Osteoblast (primary cell): Measurements from ENCODE around the gene NUAK2. TPM values are rescaled to one million over a fixed set of nuclear protein-coding genes. Genes with fewer than 3 reads are reported as not detected.

Experiments
- DNase-seq: peaks from one replicate; pipeline ENCODE4 v3.0.0; 2011; ENCODE audit warnings: low spot score, mixed read lengths; ENCODE audit not compliant: insufficient read length; ENCODE audit errors: missing footprints
- H2AFZ ChIP-seq: 2 replicates; pipeline ENCODE4 v1.6.0; 2011; ENCODE audit warnings: mild to moderate bottlenecking, low read length
- H3K27ac ChIP-seq: 2 replicates; pipeline ENCODE4 v1.5.1; 2011; ENCODE audit warnings: mild to moderate bottlenecking, low read depth, low read length, moderate library complexity
- H3K27me3 ChIP-seq: 2 replicates; pipeline ENCODE4 v1.6.0; 2012; ENCODE audit warnings: mild to moderate bottlenecking, control low read depth, inconsistent platforms, low read length, moderate library complexity; ENCODE audit not compliant: insufficient read depth
- H3K36me3 ChIP-seq: 2 replicates; pipeline ENCODE4 v1.5.1; 2011; ENCODE audit warnings: mild to moderate bottlenecking, low read length, control low read depth, moderate library complexity; ENCODE audit not compliant: insufficient read depth
- H3K4me1 ChIP-seq: 2 replicates; pipeline ENCODE4 v1.5.1; 2011; ENCODE audit warnings: mild to moderate bottlenecking, low read length, control low read depth, moderate library complexity; ENCODE audit not compliant: insufficient read depth
- H3K4me2 ChIP-seq: 2 replicates; pipeline ENCODE4 v1.6.0; 2011; ENCODE audit warnings: mild to moderate bottlenecking, low read length; ENCODE audit not compliant: insufficient read depth
- H3K4me3 ChIP-seq: fragments of 200-600 bp; sonication (generic); 3 replicates; pipeline ENCODE4 v1.5.1; 2012; ENCODE audit warnings: mild to moderate bottlenecking, low read length, inconsistent platforms; ENCODE audit not compliant: insufficient read depth
- H3K79me2 ChIP-seq: 2 replicates; pipeline ENCODE4 v1.6.0; 2012; ENCODE audit warnings: mild to moderate bottlenecking, low read length, control low read depth, inconsistent platforms; ENCODE audit not compliant: insufficient read depth
- H3K9me3 ChIP-seq: 2 replicates; pipeline ENCODE4 v1.5.1; 2011; ENCODE audit warnings: low read depth, low read length, control low read depth
- H4K20me1 ChIP-seq: 2 replicates; pipeline ENCODE4 v1.6.0; 2012; ENCODE audit warnings: mild to moderate bottlenecking, low read length, control low read depth; ENCODE audit not compliant: insufficient read depth
- CTCF ChIP-seq: IDR thresholded peaks from 2 replicates; pipeline ENCODE4 v1.5.1; 2011; ENCODE audit warnings: mild to moderate bottlenecking, low read depth, low read length, moderate library complexity; ENCODE audit errors: extremely low read depth
- total RNA-seq: library from RNA; depleted of rRNA; stranded (reverse); fragments of >200 nt; gene quantifications from 2 replicates; pipeline ENCODE4 v1.2.3, GENCODE V29; 2012

Gene NUAK2
- total RNA-seq, 1 donor, result 3.6 TPM

- H3K27me3 ChIP-seq, result no peaks in the 10 kb centered on the region
- peak overlapping the region; percentile 10 for H3K4me2 ChIP-seq
- H2AFZ ChIP-seq, result no peak overlapping the region
- peak overlapping the region; percentile 16 for H3K27ac ChIP-seq
- H3K9me3 ChIP-seq, result no peaks in the 10 kb centered on the region
- peaks cover 94% of the 10 kb centered on the region for H3K79me2 ChIP-seq
- H3K4me3 ChIP-seq, result no peak overlapping the region
- peaks cover 39% of the 10 kb centered on the region for H3K36me3 ChIP-seq
- H4K20me1 ChIP-seq, result peaks cover 37% of the 10 kb centered on the region
- no peak for DNase-seq
- TF ChIP-seq CTCF, result no peak
- H3K4me1 ChIP-seq, result peaks cover 33% of the 10 kb centered on the region
Measured at GRCh38 chr1:205313563-205314308, 7.8 kb downstream of the NUAK2 start.

DNA sequence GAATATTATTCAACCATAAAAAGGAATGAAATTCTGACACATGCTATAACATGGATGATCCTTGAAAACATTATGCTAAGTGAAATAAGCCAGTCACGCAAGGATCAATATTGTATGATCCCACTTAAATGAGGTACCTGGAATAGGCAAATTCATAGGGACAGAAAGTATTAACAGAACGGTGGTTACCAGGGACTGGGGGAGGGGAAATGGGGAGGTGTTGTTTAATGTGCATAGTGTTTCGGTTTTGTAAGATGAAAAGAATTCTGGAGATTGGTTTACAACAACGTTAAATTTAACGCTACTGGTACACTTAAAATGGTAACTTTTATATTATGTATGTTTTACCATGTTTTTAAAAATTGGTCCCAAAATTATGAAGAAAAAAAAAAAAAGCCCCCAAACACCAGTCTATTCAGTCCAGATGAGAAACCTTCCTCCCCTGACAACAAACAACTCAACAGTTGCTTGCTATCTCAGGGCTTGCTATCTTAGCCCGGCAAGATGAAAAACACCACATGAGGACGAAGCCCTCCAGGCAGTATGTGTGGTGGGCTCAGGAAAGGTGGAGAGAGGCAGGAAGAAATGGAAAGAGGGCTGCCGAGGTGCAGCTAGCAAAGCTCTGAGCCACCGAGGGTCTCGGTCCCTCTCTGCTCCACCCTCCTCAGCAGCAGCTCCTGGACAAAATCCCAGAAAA, 8.5 kb downstream of the NUAK2 start:
- Histone ChIP-seq H3K4me3 (no peak overlapping the region), H3K79me2 (peaks cover 90% of the 10 kb centered on the region), H3K36me3 (peaks cover 46% of the 10 kb centered on the region), H4K20me1 (peaks cover 32% of the 10 kb centered on the region), H2AFZ (no peak overlapping the region), H3K27ac (peak overlapping the region; percentile 16), H3K9me3 (no peaks in the 10 kb centered on the region), H3K4me2 (no peak overlapping the region), H3K4me1 (peaks cover 26% of the 10 kb centered on the region), H3K27me3 (no peaks in the 10 kb centered on the region)
- no peak for DNase-seq
- TF ChIP-seq CTCF, result no peak

DNA sequence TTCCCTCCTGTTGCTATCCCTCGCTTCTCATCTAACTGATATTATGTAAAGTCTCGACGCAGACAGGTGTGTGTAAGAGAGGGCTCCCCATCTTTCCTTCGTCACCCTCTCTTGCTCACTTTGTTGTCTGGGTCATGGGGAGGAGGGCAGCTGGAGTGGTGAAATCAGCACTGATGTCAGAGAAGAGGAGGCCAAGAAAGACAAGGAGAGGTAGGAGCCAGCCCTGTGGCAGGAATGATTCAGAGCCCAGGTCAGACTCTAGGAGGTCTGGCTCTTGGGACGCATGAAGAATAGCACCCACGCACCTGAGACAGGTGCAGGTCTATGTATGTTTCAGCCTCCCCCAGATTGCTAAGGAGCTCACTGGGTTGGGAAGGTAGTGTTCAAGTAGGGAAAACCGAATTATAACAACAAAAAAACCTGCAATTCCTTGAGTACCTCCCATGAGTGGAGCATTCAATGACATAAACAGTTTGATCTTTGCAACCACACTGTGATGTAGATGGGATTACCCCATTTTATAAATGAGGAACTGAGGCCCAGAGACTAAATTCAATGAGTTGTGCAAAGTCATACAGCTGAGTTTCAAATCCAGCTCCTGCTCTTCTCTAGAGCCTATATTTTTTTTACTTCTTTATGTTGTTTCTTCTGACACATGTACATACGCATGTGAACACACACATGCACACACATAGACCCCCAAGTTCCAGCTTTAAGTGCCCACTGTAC, 10.4 kb downstream of the NUAK2 start:
- Histone ChIP-seq H3K79me2 (peaks cover 73% of the 10 kb centered on the region), H3K27ac (no peak overlapping the region), H3K9me3 (no peaks in the 10 kb centered on the region), H3K27me3 (no peaks in the 10 kb centered on the region), H4K20me1 (peaks cover 13% of the 10 kb centered on the region), H3K4me2 (no peak overlapping the region), H3K4me1 (peaks cover 8% of the 10 kb centered on the region), H2AFZ (no peak overlapping the region), H3K4me3 (no peak overlapping the region), H3K36me3 (peaks cover 65% of the 10 kb centered on the region)
- no peak for TF ChIP-seq CTCF
- no peak for DNase-seq

- Histone ChIP-seq H3K4me2 (no peak overlapping the region), H3K79me2 (peaks cover 59% of the 10 kb centered on the region)
Measured at GRCh38 chr1:205309741-205310140, 11.8 kb downstream of the NUAK2 start.

More at GRCh38 chr1:205309741-205310140, 11.8 kb downstream of the NUAK2 start:
- no peaks in the 10 kb centered on the region for H3K9me3 ChIP-seq
- H4K20me1 ChIP-seq, result peaks cover 9% of the 10 kb centered on the region
- H3K27me3 ChIP-seq, result no peaks in the 10 kb centered on the region
- H3K4me3 ChIP-seq, result no peak overlapping the region
- H3K27ac ChIP-seq, result no peak overlapping the region
- no peak for TF ChIP-seq CTCF
- no peak overlapping the region for H2AFZ ChIP-seq
- no peak for DNase-seq
- H3K36me3 ChIP-seq, result peaks cover 77% of the 10 kb centered on the region
- peaks cover 4% of the 10 kb centered on the region for H3K4me1 ChIP-seq
